OCI-LY1 (cell line): ENCODE data around the gene F2RL1.
A peak's percentile ranks its signal among the peaks of the same experiment; 100 is the strongest.
"Not testable (repeated sequence)": the region's sequence is repeated elsewhere in the genome, so short reads cannot be mapped to it uniquely, and the experiment has no call there.

ENCODE experiments used
- H2AFZ ChIP-seq: fragments of 200-600 bp; sonication (generic), shearing (Covaris generic); 2 replicates; pipeline ENCODE4 v1.6.0; 2014; ENCODE audit warnings: antibody characterized with exemption, mild to moderate bottlenecking, low read length
- H3F3A ChIP-seq: fragments of 200-600 bp; sonication (generic), shearing (Covaris generic); 2 replicates; pipeline ENCODE4 v1.6.0; 2014; ENCODE audit warnings: mild to moderate bottlenecking, antibody characterized with exemption, low read length, moderate library complexity; ENCODE audit not compliant: insufficient read depth
- H3K27ac ChIP-seq: fragments of 200-600 bp; sonication (generic); 2 replicates; pipeline ENCODE4 v1.5.1; 2014; ENCODE audit warnings: low read length, mixed run types, mild to moderate bottlenecking, low read depth; ENCODE audit not compliant: poor library complexity, severe bottlenecking
- H3K27me3 ChIP-seq: fragments of 200-600 bp; sonication (generic); 2 replicates; pipeline ENCODE4 v1.6.0; 2014; ENCODE audit warnings: antibody characterized with exemption, mild to moderate bottlenecking, low read length, moderate library complexity; ENCODE audit not compliant: insufficient read depth
- H3K36me3 ChIP-seq: fragments of 200-600 bp; sonication (generic); 2 replicates; pipeline ENCODE4 v1.6.1; 2014; ENCODE audit warnings: mild to moderate bottlenecking, antibody characterized with exemption, low read length, moderate library complexity, mixed read lengths; ENCODE audit not compliant: insufficient read depth
- H3K4me1 ChIP-seq: fragments of 200-600 bp; sonication (generic); 2 replicates; pipeline ENCODE4 v1.5.1; 2014; ENCODE audit warnings: mild to moderate bottlenecking, low read length, moderate library complexity; ENCODE audit not compliant: insufficient read depth, severe bottlenecking
- H3K4me2 ChIP-seq: fragments of 200-600 bp; sonication (generic), shearing (Covaris generic); 2 replicates; pipeline ENCODE4 v1.6.1; 2014; ENCODE audit warnings: low read length
- H3K4me3 ChIP-seq: fragments of 200-600 bp; sonication (generic); 2 replicates; pipeline ENCODE4 v1.5.1; 2014; ENCODE audit warnings: low read length, low read depth, mild to moderate bottlenecking, mixed read lengths; ENCODE audit not compliant: poor library complexity, severe bottlenecking
- H3K79me2 ChIP-seq: fragments of 200-600 bp; shearing (Covaris generic); 2 replicates; pipeline ENCODE4 v1.6.1; 2016; ENCODE audit warnings: mixed run types, low read length, mixed read lengths; ENCODE audit not compliant: insufficient read depth
- H3K9ac ChIP-seq: fragments of 200-600 bp; sonication (generic), shearing (Covaris generic); 2 replicates; pipeline ENCODE4 v1.6.1; 2014; ENCODE audit warnings: mild to moderate bottlenecking, low read length, mixed read lengths
- H3K9me2 ChIP-seq: fragments of 200-600 bp; sonication (generic), shearing (Covaris generic); 2 replicates; pipeline ENCODE4 v1.6.1; 2014; ENCODE audit warnings: low read depth, mild to moderate bottlenecking, low read length, mixed read lengths
- H3K9me3 ChIP-seq: fragments of 200-600 bp; shearing (Covaris generic); 2 replicates; pipeline ENCODE4 v1.6.1; 2014; ENCODE audit warnings: low read length, mixed read lengths
- H4K20me1 ChIP-seq: fragments of 200-600 bp; sonication (generic), shearing (Covaris generic); 2 replicates; pipeline ENCODE4 v1.6.0; 2016; ENCODE audit warnings: mild to moderate bottlenecking, low read length; ENCODE audit not compliant: insufficient read depth
- CTCF ChIP-seq: fragments of 200-600 bp; sonication (generic), shearing (Covaris generic); IDR thresholded peaks from 2 replicates; pipeline ENCODE4 v1.5.1; 2017; ENCODE audit warnings: mild to moderate bottlenecking, antibody characterized with exemption, low read length, moderate library complexity, mixed read lengths
- EZH2 ChIP-seq: fragments of 200-600 bp; sonication (generic), shearing (Covaris generic); IDR thresholded peaks from 2 replicates; pipeline ENCODE4 v1.8.0; 2017; ENCODE audit warnings: borderline replicate concordance, mixed run types, mild to moderate bottlenecking, antibody characterized with exemption, low read length, moderate library complexity, mixed read lengths

Gene F2RL1

GRCh38 chr5:76854644-76855043 is 35.8 kb downstream of the F2RL1 start:
- H3K9me2 ChIP-seq, result no peaks in the 10 kb centered on the region
- H3K36me3 ChIP-seq, result peaks cover 7% of the 10 kb centered on the region; the same call in 1 of the 2 replicates
- H2AFZ ChIP-seq, result no peak overlapping the region
- peaks cover 40% of the 10 kb centered on the region for H3K4me1 ChIP-seq
- no peaks in the 10 kb centered on the region for H3K27me3 ChIP-seq
- no peaks in the 10 kb centered on the region for H3K79me2 ChIP-seq
- H3K27ac ChIP-seq, result no peak overlapping the region
- H4K20me1 ChIP-seq, result no peaks in the 10 kb centered on the region
- H3K9ac ChIP-seq, result no peak overlapping the region
- H3F3A ChIP-seq, result no peaks in the 10 kb centered on the region
- no peak overlapping the region for H3K4me3 ChIP-seq
- H3K4me2 ChIP-seq, result no peak overlapping the region
- no peak for TF ChIP-seq EZH2
- no peak for TF ChIP-seq CTCF
- H3K9me3 ChIP-seq, result no peaks in the 10 kb centered on the region

- H2AFZ ChIP-seq, H3K4me2 ChIP-seq: not testable (repeated sequence)
- H3K27ac ChIP-seq, result peak overlapping the region; percentile 50
Measured at GRCh38 chr5:76855501-76855900, 36.7 kb downstream of the F2RL1 start.

GRCh38 chr5:76855961-76856360 is 37.1 kb downstream of the F2RL1 start:
- no peaks in the 10 kb centered on the region for H3F3A ChIP-seq
- no peaks in the 10 kb centered on the region for H3K27me3 ChIP-seq
- H3K79me2 ChIP-seq, result no peaks in the 10 kb centered on the region
- peaks cover 7% of the 10 kb centered on the region; the same call in 1 of the 2 replicates for H3K36me3 ChIP-seq
- no peak overlapping the region; the same call in 1 of the 2 replicates for H3K4me2 ChIP-seq
- H4K20me1 ChIP-seq, result no peaks in the 10 kb centered on the region
- no peak overlapping the region for H3K4me3 ChIP-seq
- peak overlapping the region; percentile 78; the same call in 1 of the 2 replicates for H2AFZ ChIP-seq
- no peaks in the 10 kb centered on the region for H3K9me3 ChIP-seq
- H3K4me1 ChIP-seq, result peaks cover 30% of the 10 kb centered on the region
- TF ChIP-seq CTCF, result peak; percentile 7; the same call in 1 of the 2 replicates
- TF ChIP-seq EZH2, result no peak
- peak overlapping the region; percentile 50 for H3K27ac ChIP-seq
- no peaks in the 10 kb centered on the region for H3K9me2 ChIP-seq
- no peak overlapping the region for H3K9ac ChIP-seq

More at GRCh38 chr5:76855501-76855900, 36.7 kb downstream of the F2RL1 start:
- H3F3A ChIP-seq, H3K79me2 ChIP-seq, H3K9ac ChIP-seq, H3K36me3 ChIP-seq, H3K4me3 ChIP-seq, H3K9me2 ChIP-seq, H4K20me1 ChIP-seq, H3K27me3 ChIP-seq, H3K9me3 ChIP-seq: not testable (repeated sequence)
- H3K4me1 ChIP-seq, result peaks cover 32% of the 10 kb centered on the region

- H3K9me2 ChIP-seq, H3K9me3 ChIP-seq, H4K20me1 ChIP-seq, H2AFZ ChIP-seq, H3K36me3 ChIP-seq, H3K27me3 ChIP-seq, H3K27ac ChIP-seq, H3F3A ChIP-seq, H3K4me2 ChIP-seq, H3K4me3 ChIP-seq, H3K79me2 ChIP-seq, H3K9ac ChIP-seq: not testable (repeated sequence)
- H3K4me1 ChIP-seq, result peaks cover 21% of the 10 kb centered on the region
Measured at GRCh38 chr5:76856800-76857199, 38.0 kb downstream of the F2RL1 start.
